Epidermal melanocyte (primary cell): Measurements from ENCODE around the gene RHOJ.
"Not testable (repeated sequence)": the region's sequence is repeated elsewhere in the genome, so short reads cannot be mapped to it uniquely, and the experiment has no call there.

Experiments
- DNase-seq: peaks from one replicate; pipeline ENCODE4 v3.0.0; 2011; ENCODE audit warnings: low spot score; ENCODE audit not compliant: insufficient read length

The RHOJ gene

DNA sequence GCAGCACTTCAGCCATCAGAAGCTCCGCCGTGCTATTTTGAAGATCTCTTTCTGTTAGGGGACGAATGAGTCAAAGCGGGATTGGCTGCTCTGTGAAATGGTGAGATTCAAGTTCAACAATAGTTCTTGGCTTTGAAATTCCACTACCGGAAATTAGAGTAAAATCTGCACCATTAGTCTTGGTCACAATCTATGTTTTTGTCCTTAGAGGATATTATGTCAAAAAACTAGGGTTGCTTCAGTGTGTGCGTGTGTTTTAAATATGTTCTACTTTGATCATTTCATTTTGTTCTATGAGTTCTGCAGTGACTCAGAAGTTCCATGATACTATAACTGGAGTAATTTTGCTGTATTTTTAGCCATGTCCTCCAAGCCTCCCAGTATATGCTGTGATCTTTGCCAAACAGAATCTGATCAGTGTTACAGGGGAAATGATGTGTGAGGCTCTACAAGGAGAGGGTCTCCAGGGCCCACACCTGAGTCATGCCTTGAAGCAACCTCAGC is 91.9 kb downstream of the RHOJ start:
- no peak for DNase-seq

DNA sequence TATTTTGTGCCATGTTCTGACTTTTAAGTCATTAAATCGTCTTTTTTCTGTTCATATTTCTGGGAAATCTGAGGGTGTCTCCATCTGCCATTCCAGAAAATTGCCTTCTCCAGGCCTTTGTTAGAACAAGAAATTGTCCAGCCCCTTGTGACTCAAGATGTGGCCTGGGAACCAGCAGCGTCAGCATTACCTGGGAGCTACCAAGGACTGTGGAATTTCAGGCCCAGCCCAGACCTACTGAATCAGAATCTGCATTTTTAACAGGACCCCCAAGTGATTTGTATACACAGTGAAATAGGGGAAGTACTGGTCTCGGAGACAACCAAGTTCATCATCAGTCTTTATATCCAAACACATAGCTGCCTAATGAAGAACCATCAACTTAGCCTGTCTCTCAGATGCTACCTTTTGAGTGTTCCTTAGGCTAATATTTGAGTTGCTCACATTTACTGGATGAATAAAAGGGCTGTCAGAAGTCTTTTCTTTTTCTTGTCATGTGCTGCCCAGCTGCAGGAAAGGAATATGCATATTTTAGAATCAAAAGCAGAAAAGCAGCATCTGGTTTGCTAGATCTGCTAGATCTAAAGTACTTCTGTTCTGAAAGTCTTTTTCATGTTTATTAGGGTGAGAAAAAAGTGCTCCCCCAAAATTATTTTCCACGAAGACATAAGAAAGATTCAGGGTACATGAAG is 93.3 kb downstream of the RHOJ start:
- no peak for DNase-seq

DNA sequence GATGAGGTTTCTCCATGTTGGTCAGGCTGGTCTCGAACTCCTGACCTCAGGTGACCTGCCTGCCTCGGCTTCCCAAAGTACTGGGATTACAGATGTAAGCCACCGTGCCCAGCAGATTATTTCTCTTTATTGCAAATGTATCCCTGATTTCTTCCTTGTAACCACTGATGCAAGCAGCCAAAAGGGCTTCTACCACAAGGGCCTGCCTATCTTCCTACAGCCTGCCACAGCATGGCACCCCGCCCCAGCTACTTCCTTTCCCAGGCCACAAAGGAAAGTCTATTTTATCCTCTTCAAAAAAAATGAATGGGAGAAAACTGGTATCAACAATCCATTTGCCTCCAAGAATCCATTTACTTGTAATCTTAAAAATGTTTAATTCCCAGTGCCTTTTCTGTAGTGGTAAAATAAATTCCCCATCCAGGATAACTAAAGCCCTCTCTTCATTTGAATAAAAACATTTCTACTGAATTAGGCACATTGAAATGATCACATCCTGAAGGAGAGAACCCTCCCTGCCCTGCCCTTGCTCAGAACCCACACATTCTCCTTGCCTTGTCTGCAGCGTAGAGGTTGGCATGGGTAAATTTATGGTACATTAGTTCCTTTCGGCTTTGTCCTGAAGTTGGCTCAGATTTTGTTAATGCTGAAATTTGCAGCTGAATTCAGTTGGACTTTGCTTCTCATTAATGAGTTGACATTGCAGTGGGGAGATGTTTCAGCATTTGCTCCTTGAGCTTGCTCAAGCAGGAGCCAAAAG is 95.3 kb downstream of the RHOJ start:
- no peak for DNase-seq

DNA sequence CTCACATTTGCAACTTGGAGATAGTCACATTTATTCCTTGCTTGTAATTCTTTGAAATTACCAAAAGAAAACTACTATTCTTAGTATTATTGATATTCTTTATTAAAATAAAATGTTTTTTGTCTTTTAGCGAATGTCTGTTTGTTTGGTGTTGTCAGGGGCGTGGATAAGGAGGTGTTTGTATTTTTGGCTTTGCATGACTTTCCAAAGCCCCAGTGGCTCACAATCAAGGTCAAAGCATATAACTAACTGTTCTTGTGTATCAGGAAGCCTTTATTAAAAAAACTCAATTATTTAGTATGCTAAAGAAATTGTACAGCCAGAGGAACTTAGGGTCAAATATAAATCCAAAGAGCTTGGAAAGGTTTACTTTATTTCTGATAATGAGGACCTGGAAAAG is 96.6 kb downstream of the RHOJ start:
- DNase-seq, result no peak

DNA sequence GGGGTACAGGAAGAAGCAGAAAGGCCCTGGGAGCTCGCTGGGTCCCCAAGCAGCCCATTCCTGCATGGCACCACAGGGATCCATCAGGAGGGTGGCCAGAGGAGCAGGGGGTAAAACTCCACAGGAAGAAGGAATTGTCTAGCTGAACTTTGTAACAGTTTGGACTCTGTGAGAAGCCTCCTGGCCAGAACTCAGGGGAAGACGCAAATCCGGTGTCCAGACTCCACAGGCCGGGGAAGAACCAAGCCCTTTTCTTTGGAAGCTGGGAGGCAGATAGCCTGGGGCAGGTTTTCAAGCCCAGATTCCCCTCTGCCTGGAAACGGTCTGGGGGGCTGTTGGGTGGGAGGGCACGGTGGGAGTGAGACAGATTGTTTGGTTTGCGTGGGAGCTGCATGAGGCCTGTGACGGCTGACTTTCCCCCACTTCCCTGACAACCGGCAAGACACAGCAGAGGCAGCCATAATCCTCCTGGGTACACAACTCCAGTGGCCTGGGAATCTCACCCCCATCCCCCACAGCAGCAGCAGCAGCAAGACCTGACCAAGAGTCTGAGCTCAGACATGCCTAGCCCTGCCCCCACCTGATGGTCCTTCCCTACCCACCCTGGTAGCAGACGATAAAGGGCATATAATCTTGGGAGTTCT is 97.8 kb downstream of the RHOJ start:
- no peak for DNase-seq

DNA sequence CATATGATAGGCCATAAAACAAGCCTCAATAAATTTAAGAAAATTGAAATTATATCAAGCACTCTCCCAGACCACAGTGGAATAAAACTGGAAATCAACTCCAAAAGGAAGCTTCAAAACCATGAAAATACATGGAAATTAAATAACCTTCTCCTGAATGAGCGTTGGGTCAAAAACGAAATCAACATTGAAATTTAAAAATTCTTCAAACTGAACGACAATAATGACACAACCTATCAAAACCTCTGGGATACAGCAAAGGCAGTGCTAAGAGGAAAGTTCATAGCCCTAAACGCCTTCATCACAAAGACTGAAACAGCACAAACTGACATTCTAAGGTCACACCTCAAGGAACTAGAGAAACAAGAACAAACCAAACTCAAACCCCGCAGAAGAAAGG is 100.2 kb downstream of the RHOJ start:
- DNase-seq, result not testable (repeated sequence)

DNA sequence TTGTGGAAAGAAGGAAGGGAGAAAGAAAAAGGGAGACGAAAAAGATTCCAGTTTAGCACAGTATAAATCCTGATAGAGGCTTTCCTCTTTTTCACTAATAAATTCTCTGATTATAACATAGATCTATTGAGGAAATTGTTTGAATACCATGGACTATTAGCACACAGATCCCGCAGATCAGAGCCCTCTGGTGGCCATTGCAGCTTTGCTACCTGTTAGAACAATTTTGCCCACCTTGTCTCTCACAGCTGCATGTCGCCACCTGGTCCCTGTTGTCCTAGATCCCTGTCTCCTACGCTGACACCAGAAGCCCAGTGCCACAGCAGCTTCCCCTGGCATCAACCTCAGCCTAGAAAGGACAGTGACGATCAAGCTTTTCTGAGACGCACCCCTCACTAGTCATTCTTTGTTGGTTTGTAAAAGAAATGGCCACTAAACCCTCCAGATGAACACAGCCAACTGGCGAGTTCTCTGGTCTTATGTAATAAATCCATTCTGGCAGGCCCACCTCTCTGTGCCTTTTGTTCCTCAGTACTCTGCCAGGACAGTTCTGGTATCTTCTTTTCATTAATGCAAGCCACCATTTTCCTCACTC is 104.6 kb downstream of the RHOJ start:
- DNase-seq, result no peak

DNA sequence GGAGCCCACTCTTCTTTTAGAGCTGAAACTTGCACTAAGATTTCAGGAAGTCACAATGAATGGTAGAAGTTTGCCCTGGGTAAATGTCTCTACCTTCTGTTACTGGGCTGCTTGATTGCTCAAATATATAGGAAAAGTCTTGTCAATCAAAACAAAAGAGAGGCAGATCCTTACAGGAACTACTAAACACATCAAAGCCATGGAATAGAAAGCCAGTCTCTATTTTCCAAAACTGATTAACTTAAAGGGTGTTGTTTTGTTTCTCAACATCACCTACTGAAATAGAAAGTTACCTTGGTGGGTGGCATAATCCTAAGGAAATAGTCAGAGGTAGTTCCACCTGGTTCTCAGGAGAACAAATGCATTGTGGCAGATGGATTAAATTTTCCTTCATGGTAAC is 114.6 kb downstream of the RHOJ start, which contains the start of gene GPHB5:
Gene GPHB5, minus strand, starts transcription at position 101 of the 400 bp plus-strand sequence. CDS start 1,086 bp downstream, outside the sequence.
- DNase-seq, result no peak

DNA sequence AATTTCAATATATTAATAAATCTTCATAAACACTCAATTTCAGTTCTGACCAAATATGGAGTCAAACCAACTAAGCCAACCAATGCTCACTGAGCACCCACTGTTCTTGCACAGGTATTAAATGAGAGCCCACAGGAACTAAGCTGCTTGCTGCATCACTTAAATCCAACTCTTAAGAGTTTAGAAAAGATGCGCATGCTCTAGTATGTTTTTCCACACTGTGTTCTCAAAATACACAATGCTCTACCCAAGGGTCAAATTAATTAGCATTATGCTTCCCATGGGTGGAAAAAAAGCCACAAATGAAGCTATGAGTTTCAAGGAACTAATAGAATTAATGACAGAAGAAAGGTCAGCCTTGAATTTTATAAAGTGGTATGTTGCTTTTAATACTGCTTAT is 118.2 kb downstream of the RHOJ start:
- DNase-seq, result no peak

DNA sequence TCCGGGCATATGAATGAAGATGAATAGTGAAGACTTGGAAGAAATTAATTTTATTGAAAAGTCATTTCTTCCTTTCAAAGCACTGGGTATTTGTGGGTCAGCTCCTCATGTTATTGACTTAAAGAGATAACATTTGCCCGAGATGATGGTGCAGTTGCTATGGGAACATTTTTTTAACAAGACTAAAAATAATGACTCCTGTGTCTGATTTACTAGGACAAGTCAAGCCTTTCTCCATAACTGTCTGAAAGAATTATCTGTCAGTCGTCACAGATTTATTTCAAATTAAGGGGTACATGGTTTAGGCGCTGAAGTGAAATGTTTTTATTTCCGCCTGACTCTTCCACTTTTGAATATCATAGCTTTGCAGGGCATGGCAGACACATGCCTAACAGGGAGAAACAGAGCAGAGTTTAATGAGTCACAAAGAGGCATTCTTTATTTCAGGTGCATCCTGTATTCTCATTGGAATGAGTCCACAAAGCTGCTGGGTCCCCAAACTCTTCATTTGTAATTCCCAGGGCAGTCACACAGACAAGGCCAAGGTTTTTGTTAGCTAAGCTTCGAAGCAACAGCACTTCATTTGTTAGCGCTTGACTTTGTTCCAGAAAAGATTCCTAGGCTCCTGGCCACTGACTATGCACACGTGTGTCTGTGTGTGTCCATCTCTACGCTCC is 118.8 kb downstream of the RHOJ start:
- no peak for DNase-seq

DNA sequence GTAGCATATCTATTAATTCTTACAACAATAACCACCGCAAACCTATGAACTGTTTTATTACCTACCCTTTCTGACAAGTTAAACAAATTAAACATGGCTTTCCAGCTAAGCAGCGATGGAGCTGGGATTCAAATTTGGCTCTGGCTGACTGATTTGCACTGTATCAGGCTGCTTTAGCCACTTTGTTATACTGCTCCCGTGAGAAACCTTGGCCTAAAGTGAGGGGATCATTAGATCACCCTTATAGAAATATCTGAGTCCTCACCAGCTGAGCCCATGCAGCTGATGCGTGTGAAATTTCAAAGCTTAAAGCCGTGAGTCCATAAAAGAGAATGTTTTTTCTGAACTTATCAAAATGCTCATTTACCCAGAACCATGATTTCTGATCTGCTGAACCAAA is 122.6 kb downstream of the RHOJ start:
- DNase-seq, result no peak

DNA sequence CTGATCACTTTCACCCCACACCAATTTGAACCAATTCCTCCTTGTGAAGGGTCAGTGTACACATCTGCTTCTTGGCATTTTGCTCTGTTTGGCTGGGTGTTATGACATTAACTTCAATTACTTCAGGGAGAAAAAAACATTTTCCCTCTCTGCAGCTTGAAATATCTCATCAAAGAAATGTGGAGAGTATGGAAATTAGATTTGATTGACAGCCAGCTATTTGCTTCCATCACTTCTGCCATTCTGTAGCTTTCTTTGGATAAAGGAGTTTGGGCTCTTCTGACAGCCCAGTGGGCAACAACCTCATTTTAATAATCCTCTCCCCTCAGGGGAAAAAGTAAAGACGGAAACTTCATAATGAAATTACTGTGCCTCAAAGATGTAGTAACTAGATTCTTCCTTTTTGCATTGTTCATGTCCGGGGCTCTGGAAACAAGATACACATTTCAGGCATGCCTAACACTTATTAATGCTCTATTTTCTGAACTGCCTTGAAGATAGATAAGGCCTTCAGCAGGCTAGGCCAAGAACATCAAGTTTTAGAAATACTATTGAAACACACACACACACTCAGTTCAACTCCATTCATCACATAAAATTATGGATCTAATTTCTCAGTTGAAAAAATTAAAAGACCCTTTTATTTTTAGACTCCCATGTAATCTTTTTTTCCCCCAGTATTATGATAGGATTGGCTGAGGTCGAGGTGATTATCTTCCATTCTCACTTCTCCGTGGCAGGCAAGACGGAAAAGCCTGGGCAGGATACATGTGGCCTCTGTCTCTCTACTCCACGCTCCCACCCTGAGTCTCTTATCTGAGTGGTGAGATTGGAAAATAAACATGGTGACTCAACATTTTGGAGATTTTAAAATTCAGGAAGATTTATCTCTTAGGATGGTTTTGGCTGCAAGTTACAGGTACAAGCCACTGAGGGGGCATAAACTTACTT is 124.8 kb downstream of the RHOJ start:
- no peak for DNase-seq

DNA sequence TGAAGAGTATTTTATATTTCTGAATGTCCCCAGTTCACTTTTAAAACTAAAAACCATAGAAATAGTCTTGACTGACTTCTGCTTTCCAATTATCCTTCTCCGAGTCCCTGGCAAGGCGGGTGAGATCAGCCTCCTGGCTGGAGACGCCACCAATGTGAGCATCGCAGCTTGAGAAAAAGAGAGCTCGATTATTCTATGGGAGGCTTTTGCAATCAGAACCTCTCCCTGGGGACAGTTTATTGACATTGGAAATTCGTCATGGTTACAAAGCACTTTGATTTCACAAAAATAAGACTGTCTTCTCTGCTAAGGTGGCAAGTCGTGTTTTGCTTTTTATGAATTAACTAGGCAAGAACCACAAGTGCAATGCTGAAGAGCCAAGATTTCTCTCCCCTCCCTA is 138.1 kb downstream of the RHOJ start:
- no peak for DNase-seq
